Raji (cell line): ENCODE data around the gene SOCS1.

Source experiments
- POLR2A ChIP-seq: IDR thresholded peaks from 2 replicates; pipeline ENCODE4 v1.6.1; 2011; ENCODE audit warnings: low read depth, low read length, control low read depth; ENCODE audit not compliant: insufficient read depth

SOCS1 gene

GRCh38 chr16:11211061-11211976 lies 44.7 kb downstream of the SOCS1 start:
- no peak for TF ChIP-seq POLR2A

GRCh38 chr16:11210260-11210659 lies 45.7 kb downstream of the SOCS1 start:
- TF ChIP-seq POLR2A = no peak

- no peak for TF ChIP-seq POLR2A
Observed at GRCh38 chr16:11208916-11209665, 46.9 kb downstream of the SOCS1 start.

GRCh38 chr16:11207646-11208045 lies 48.4 kb downstream of the SOCS1 start:
- no peak for TF ChIP-seq POLR2A

GRCh38 chr16:11205754-11206581 lies 50.0 kb downstream of the SOCS1 start:
- no peak for TF ChIP-seq POLR2A

GRCh38 chr16:11205065-11205699 lies 50.8 kb downstream of the SOCS1 start:
- TF ChIP-seq POLR2A = no peak

GRCh38 chr16:11204513-11205047 lies 51.4 kb downstream of the SOCS1 start:
- no peak for TF ChIP-seq POLR2A
